Ovary (tissue), 9 donors: ENCODE measurements around the gene ALDH2. TPM values are rescaled to one million over a fixed set of nuclear protein-coding genes. Genes with fewer than 3 reads are reported as not detected.
A peak's percentile ranks its signal among the peaks of the same experiment; 100 is the strongest.

Experiments used
- DNase-seq, 5 donors: peaks; one replicate each; pipeline ENCODE4 v3.0.0-alpha.2; 2019 to 2020
- H3K27ac ChIP-seq, 2 donors: fragments of 200-600 bp; one replicate each; pipeline versions ENCODE4 v1.5.1 to v1.8.0; 2019 to 2022
- H3K27me3 ChIP-seq: fragments of 200-600 bp; one replicate; pipeline ENCODE4 v1.8.0; 2022
- H3K36me3 ChIP-seq: fragments of 200-600 bp; sonication (generic); one replicate; pipeline ENCODE4 v1.5.1; 2019
- H3K4me1 ChIP-seq: one replicate; pipeline ENCODE4 v1.8.1; 2013; ENCODE audit warnings: mild to moderate bottlenecking, moderate library complexity; ENCODE audit not compliant: insufficient read depth
- H3K4me3 ChIP-seq: fragments of 200-600 bp; sonication (generic); one replicate; pipeline ENCODE4 v1.5.1; 2017
- H3K9me3 ChIP-seq, 2 donors: fragments of 200-600 bp in 1 of 2; sonication (generic) in 1 of 2; one replicate each; pipeline versions ENCODE4 v1.5.1 to v1.8.1; 2013 to 2019; ENCODE audit warnings: mild to moderate bottlenecking in 1 of 2, moderate library complexity in 1 of 2
- EP300 ChIP-seq: sonication (generic); formaldehyde crosslinking; IDR thresholded peaks from one replicate; pipeline ENCODE4 v1.6.1; 2017; ENCODE audit warnings: antibody characterized with exemption
- POLR2A ChIP-seq: fragments of 450-650 bp; IDR thresholded peaks from one replicate; pipeline ENCODE4 v1.6.1; 2017; ENCODE audit warnings: antibody characterized with exemption, mild to moderate bottlenecking, moderate library complexity
- WGBS, 3 donors: extraction: QIAGEN DNeasy Blood & Tissue Kit in 1 of 3; methylation state at CpG; one replicate each; pipeline versions ENCODE4 v1.1.5 to v1.1.7; 2013 to 2017; 5-methylcytosine and 5-hydroxymethylcytosine counted together
- intact Hi-C, 4 donors: fragments of 100-400 bp; cut with DNase I; formaldehyde crosslinking; loops; one replicate each; pipeline versions ENCODE4 v1.11.0 to v1.15.1; 2022 to 2023
- polyA plus RNA-seq, 2 donors: library from polyadenylated mRNA; stranded (reverse); fragments of 200-250 nt in 1 of 2; fragments of 350-450 nt in 1 of 2; fragmentation: Illumina TruSeq in 1 of 2; extraction: RNeasy Lipid Tissue Mini Kit (QIAGEN cat#74804) in 1 of 2; gene quantifications; one replicate each; pipeline ENCODE4 v1.2.3, GENCODE V29; 2013 to 2014
- total RNA-seq, 7 donors: library from RNA; depleted of rRNA in 2 of 7; stranded (reverse); fragments of >200 nt in 2 of 7; fragmentation: NEBNext Ultra II Directional in 3 of 7; extraction: Animal tissue kit (Norgen Biotek cat#: 25700) in 3 of 7; gene quantifications; one replicate each; pipeline versions ENCODE4 v1.1.0 to v1.2.4, GENCODE V29; 2016 to 2023
- TF ChIP-seq, protein P1 (sequence below), 3 donors: fragments of 450-650 bp in 2 of 3; fragments of 200-600 bp in 1 of 3; IDR thresholded peaks; one replicate each; pipeline versions ENCODE4 v1.5.1 to v1.8.0; 2016 to 2022; ENCODE audit warnings: antibody characterized with exemption in 3 of 3, mild to moderate bottlenecking in 1 of 3
- donor health status: DM: no; HTN: no; CAD: no; lungs with moderate emphysema.
- donor health status: DM: no; HTN: no; CAD: no.
- donor health status: Bipolar disorder and iron deficiency.
- donor health status: DM: yes; HTN: yes; CAD: no.
- donor health status: DM: no; HTN: no; CAD: no.
- donor health status: DM: yes; HTN: yes; CAD: no.

ALDH2 gene
- total and polyA plus RNA-seq, 9 donors = 46.7 to 154 (median 115) TPM

DNA sequence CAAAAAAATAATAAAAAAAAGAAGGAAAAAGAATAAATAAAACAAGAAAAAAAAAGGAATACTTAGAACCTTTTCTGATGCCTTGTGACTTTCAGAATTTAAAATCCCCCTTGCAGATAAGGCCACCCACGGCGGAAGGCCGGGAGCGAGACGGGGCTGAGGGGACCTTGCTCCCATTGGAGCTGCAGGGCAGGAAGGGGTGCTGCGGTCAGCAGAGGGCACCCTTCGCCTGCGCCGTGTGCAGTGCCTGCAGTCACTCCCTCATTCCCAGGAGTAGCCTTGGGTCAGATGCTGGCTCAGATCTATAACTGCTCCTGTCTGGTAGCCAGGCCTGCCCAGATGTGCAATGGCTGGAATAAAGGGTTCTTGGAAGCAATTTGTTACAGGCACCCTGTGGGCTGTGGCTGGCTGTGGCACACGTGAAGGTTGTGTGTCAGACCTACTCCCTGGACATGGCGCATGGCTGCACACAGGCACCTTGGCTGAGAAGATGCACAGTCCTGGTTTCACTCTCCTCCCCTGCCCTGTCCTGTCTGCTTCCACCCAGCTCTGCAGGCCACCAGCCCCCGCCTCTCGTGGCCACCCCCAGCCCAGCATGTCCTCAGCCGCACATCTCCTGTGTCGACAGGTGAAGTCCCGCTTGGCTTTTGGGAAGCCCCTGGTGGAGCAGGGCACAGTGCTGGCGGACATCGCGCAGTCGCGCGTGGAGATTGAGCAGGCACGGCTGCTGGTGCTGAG is 13.4 kb upstream of the ALDH2 start:
- intact Hi-C loops = loop anchor here (2.0 to 5.0 kb wide), 3 partner anchors 57 to 59 kb away; no protein-coding TSS in a partner anchor
- peak; percentile 52 to 79 (median 70) for DNase-seq
- Histone ChIP-seq H3K9me3 (no peaks in the 10 kb centered on the region), H3K27me3 (no peaks in the 10 kb centered on the region), H3K27ac (no peak overlapping the region), H3K4me1 (peaks cover 3% of the 10 kb centered on the region), H3K4me3 (no peak overlapping the region), H3K36me3 (no peaks in the 10 kb centered on the region)
- TF ChIP-seq EP300 = no peak
- TF ChIP-seq POLR2A = no peak
- TF ChIP-seq, protein P1, sequence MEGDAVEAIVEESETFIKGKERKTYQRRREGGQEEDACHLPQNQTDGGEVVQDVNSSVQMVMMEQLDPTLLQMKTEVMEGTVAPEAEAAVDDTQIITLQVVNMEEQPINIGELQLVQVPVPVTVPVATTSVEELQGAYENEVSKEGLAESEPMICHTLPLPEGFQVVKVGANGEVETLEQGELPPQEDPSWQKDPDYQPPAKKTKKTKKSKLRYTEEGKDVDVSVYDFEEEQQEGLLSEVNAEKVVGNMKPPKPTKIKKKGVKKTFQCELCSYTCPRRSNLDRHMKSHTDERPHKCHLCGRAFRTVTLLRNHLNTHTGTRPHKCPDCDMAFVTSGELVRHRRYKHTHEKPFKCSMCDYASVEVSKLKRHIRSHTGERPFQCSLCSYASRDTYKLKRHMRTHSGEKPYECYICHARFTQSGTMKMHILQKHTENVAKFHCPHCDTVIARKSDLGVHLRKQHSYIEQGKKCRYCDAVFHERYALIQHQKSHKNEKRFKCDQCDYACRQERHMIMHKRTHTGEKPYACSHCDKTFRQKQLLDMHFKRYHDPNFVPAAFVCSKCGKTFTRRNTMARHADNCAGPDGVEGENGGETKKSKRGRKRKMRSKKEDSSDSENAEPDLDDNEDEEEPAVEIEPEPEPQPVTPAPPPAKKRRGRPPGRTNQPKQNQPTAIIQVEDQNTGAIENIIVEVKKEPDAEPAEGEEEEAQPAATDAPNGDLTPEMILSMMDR (IDR thresholded peaks at IDR 0.05) = peak; percentile 75 to 80 (median 78)
- 58 to 72% (median 63%) methylated on average over 23 of the region's 23 CpGs for WGBS, 3 donors

DNA sequence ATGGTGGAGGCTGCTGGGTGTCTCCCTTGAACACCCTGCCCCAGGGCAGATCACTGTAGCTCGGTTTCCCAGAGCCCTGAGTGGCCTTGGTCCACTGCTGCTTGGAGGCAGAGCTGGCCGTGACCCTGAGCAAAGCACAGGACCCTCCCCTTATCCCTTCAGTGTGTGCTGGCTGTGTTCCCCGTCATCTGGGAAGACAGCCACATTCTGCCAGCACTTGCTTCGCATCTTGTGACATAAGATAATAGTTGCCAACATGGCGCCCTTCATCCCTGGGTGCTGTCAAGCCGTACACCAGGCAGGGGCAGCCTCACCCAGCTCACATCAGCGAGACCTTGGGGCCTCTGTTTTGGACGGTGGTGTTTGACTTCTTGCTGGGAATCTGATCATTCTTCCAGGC is 12.1 kb upstream of the ALDH2 start:
- Histone ChIP-seq H3K27ac (peak overlapping the region in 1 of 2 donors; percentile 31), H3K4me3 (no peak overlapping the region), H3K27me3 (no peaks in the 10 kb centered on the region), H3K36me3 (no peaks in the 10 kb centered on the region), H3K9me3 (no peaks in the 10 kb centered on the region), H3K4me1 (peaks cover 3% of the 10 kb centered on the region)
- TF ChIP-seq POLR2A (no peak), EP300 (no peak)
- TF ChIP-seq, protein P1 (IDR thresholded peaks at IDR 0.05) = no peak
- 42 to 59% (median 55%) methylated on average over 8 of the region's 8 CpGs for WGBS, 3 donors
- peak in 2 of 5 donors; percentile 48 to 52 for DNase-seq
- intact Hi-C loops = loop anchor here in 2 of 4 donors (5.0 kb wide), 1 partner anchor 58 kb away; no protein-coding TSS in a partner anchor

DNA sequence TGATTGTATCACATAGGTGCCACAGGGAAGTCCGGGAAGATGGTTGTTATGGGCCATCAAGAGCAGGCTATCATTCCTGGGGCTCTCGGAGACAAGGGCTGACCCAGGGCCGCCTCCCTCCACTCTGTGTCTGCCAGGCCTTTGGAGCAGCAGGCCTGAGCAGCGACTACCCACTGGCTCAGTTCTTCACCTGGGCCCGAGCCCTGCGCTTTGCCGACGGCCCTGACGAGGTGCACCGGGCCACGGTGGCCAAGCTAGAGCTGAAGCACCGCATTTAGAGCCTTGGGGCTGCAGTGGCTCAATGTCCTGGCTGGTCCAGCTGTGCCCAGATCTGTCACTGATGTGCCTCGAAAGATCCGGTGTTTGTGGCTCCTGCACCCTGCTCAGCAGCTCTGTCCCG is 10.5 kb upstream of the ALDH2 start:
- no peak overlapping the region for H3K4me3 ChIP-seq
- no peak overlapping the region for H3K27ac ChIP-seq
- no peaks in the 10 kb centered on the region for H3K27me3 ChIP-seq
- no peak for TF ChIP-seq POLR2A
- no peaks in the 10 kb centered on the region for H3K9me3 ChIP-seq
- H3K4me1 ChIP-seq = peaks cover 3% of the 10 kb centered on the region
- no peaks in the 10 kb centered on the region for H3K36me3 ChIP-seq
- WGBS, 3 donors = 89 to 94% (median 91%) methylated on average over 13 to 15 of the region's 15 CpGs
- intact Hi-C loops = no loop called here
- DNase-seq = no peak

DNA sequence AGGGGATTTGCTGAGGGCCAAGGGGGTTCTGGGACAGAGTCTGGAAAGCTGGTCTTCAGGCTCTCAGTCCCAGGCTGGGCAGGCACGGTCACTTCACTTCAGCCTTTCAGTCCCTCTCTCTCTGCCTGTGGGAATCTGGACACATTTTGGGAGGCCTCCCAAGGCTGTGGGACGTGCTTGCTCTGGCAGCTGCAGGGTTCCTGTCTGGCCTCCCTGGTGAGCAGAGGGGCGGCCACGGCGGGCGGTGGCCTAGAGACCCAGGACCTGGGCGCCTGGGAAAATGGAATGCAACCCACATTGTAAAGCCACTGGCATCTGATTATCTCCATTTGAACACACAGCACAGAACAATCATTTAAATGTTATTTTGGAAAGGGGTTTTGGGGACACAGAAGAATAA is 10.1 kb upstream of the ALDH2 start:
- Histone ChIP-seq H3K27me3 (no peaks in the 10 kb centered on the region), H3K4me1 (peaks cover 3% of the 10 kb centered on the region), H3K9me3 (no peaks in the 10 kb centered on the region), H3K27ac (no peak overlapping the region), H3K4me3 (no peak overlapping the region), H3K36me3 (no peaks in the 10 kb centered on the region)
- intact Hi-C loops = no loop called here
- no peak for DNase-seq
- TF ChIP-seq, protein P1 (IDR thresholded peaks at IDR 0.05) = no peak
- TF ChIP-seq POLR2A = no peak
- TF ChIP-seq EP300 = no peak
- WGBS, 3 donors = 78 to 92% (median 86%) methylated on average over 7 of the region's 7 CpGs
